Panc1 (cell line): Measurements from ENCODE around the gene C16orf90. TPM values are rescaled to one million over a fixed set of nuclear protein-coding genes. Genes with fewer than 3 reads are reported as not detected.
A peak's percentile ranks its signal among the peaks of the same experiment; 100 is the strongest.

Source experiments
- ATAC-seq: fragments of 200-7000 bp; cut with Tn5 transposase; 2 replicates; pipeline ENCODE4 v1.9.1; 2020; ENCODE audit warnings: mild to moderate bottlenecking, moderate library complexity
- BruUV-seq: library from RNA; stranded (reverse); fragments of 400-500 nt; replicated peaks from 2 replicates; lab custom pipeline; 2021; lab: Mats Ljungman, UMichigan
- CTCF ChIA-PET: fragments of 300-600 bp; sonication (Branson Sonifier 250); formaldehyde crosslinking; loops from one replicate; lab custom pipeline; 2022; ENCODE audit warnings: antibody characterized with exemption; lab: Charles Lee
- POLR2A ChIA-PET: fragments of 300-600 bp; sonication (Branson Sonifier 250); formaldehyde crosslinking; loops from one replicate; lab custom pipeline; 2022; ENCODE audit warnings: antibody characterized with exemption; lab: Charles Lee
- DNase-seq: peaks from one replicate; pipeline ENCODE4 v3.0.0-alpha.2; 2010; ENCODE audit warnings: low read depth, low spot score
- H3K27ac ChIP-seq: 2 replicates; pipeline ENCODE4 v1.5.1; 2011; ENCODE audit warnings: mild to moderate bottlenecking, low read length, inconsistent platforms
- H3K27me3 ChIP-seq: fragments of 200-500 bp; sonication (Bioruptor generic); 2 replicates; pipeline ENCODE4 v1.6.0; 2014; ENCODE audit warnings: low read length, inconsistent platforms; ENCODE audit not compliant: control insufficient read depth, insufficient read depth
- H3K36me3 ChIP-seq: fragments of 200-500 bp; sonication (Bioruptor generic); 2 replicates; pipeline ENCODE4 v1.5.1; 2014; ENCODE audit warnings: inconsistent platforms, mild to moderate bottlenecking, low read length, moderate library complexity; ENCODE audit not compliant: control insufficient read depth, insufficient read depth
- H3K4me1 ChIP-seq: 2 replicates; pipeline ENCODE4 v1.5.1; 2011; ENCODE audit warnings: inconsistent platforms, mild to moderate bottlenecking, low read length, moderate library complexity; ENCODE audit not compliant: control insufficient read depth, insufficient read depth
- H3K4me3 ChIP-seq, 2 experiments: 2 replicates each; pipeline ENCODE4 v1.5.1; 2011 to 2012; ENCODE audit warnings: low read depth in 2 of 2, low read length in 2 of 2, mild to moderate bottlenecking in 2 of 2, inconsistent platforms in 1 of 2, moderate library complexity in 1 of 2
- H3K9me3 ChIP-seq: fragments of 200-500 bp; sonication (Bioruptor generic); 2 replicates; pipeline ENCODE4 v1.5.1; 2014; ENCODE audit warnings: low read depth, mild to moderate bottlenecking, inconsistent platforms, low read length, moderate library complexity; ENCODE audit not compliant: control insufficient read depth, insufficient read depth
- CTCF ChIP-seq: fragments of 450-650 bp; IDR thresholded peaks from 2 replicates; pipeline ENCODE4 v1.5.1; 2017; ENCODE audit warnings: mild to moderate bottlenecking
- POLR2AphosphoS5 ChIP-seq: IDR thresholded peaks from 2 replicates; pipeline ENCODE4 v1.6.1; 2012; ENCODE audit warnings: mild to moderate bottlenecking, low read depth, low read length, moderate library complexity
- REST ChIP-seq, 2 experiments: IDR thresholded peaks; 2 replicates each; pipeline ENCODE4 v1.6.1; 2011 to 2012; ENCODE audit warnings: low read depth in 2 of 2, control low read depth in 1 of 2, low read length in 1 of 2, mild to moderate bottlenecking in 1 of 2, moderate library complexity in 1 of 2; ENCODE audit not compliant: insufficient read depth in 1 of 2
- SIN3A ChIP-seq: IDR thresholded peaks from 2 replicates; pipeline ENCODE4 v1.6.1; 2012; ENCODE audit warnings: low read depth, mild to moderate bottlenecking, low read length, moderate library complexity, borderline replicate concordance; ENCODE audit not compliant: insufficient read depth
- TCF7L2 ChIP-seq: IDR thresholded peaks from 2 replicates; pipeline ENCODE4 v1.6.1; 2011; ENCODE audit warnings: mild to moderate bottlenecking, low read depth, low read length, inconsistent platforms
- in situ Hi-C: cut with HindIII; loops from 2 replicates; pipeline ENCODE4 v1.10.0; 2016; ENCODE audit warnings: low sequenced_read_pairs, low pct_unique_long_range_greater_than_20kb
- intact Hi-C: fragments of 100-400 bp; cut with micrococcal nuclease; formaldehyde crosslinking; loops from one replicate; pipeline ENCODE4 v1.10.0; 2022; ENCODE audit not compliant: unreplicated experiment
- total RNA-seq: library from RNA; stranded (reverse); gene quantifications from one replicate; pipeline ENCODE4 v1.2.1, GENCODE V29; 2021; ENCODE audit not compliant: unreplicated experiment

The C16orf90 gene
- total RNA-seq, 1 experiment from 2014 or later = not detected

- ChIA-PET POLR2A (interaction anchor here (0.6 kb wide), 1 partner anchor 108 kb away, joined by 8 read pairs; no protein-coding TSS in a partner anchor), CTCF (interaction anchor here (0.6 kb wide), 3 partner anchors 8 to 660 kb away, joined by 3 to 13 read pairs (median 9); no protein-coding TSS in a partner anchor)
- BruUV-seq = no TSS peak
- intact Hi-C loops (no loop called here), in situ Hi-C loops (no loop called here)
- H3K27me3 ChIP-seq = no peaks in the 10 kb centered on the region
- H3K9me3 ChIP-seq = no peaks in the 10 kb centered on the region
- DNase-seq (no peak), ATAC-seq (no peak)
- H3K4me3 ChIP-seq = no peak overlapping the region
- H3K4me1 ChIP-seq = peaks cover 45% of the 10 kb centered on the region
- H3K36me3 ChIP-seq = peaks cover 2% of the 10 kb centered on the region; the same call in 1 of the 2 replicates
- TF ChIP-seq REST (IDR thresholded peaks at IDR 0.05; ENCODE audit: insufficient read depth in 1 of 2, low read depth in 2 of 2, low read length in 1 of 2) = no peak
- no peak for TF ChIP-seq CTCF
- no peak for TF ChIP-seq SIN3A
- no peak for TF ChIP-seq POLR2AphosphoS5
- TF ChIP-seq TCF7L2 = no peak
- H3K27ac ChIP-seq = no peak overlapping the region
These were observed 34.7 kb downstream of the C16orf90 start for GRCh38 chr16:3460585-3460984.

- no TSS peak for BruUV-seq
- Histone ChIP-seq H3K27ac (no peak overlapping the region), H3K4me1 (peaks cover 45% of the 10 kb centered on the region), H3K27me3 (no peaks in the 10 kb centered on the region), H3K4me3 (peak overlapping the region in 1 of 2 experiments; percentile 0; a peak in 1 of 4 replicates), H3K36me3 (peaks cover 2% of the 10 kb centered on the region; the same call in 1 of the 2 replicates), H3K9me3 (no peaks in the 10 kb centered on the region)
- no peak for TF ChIP-seq POLR2AphosphoS5
- no peak for TF ChIP-seq REST (IDR thresholded peaks at IDR 0.05; ENCODE audit: insufficient read depth in 1 of 2, low read depth in 2 of 2, low read length in 1 of 2)
- TF ChIP-seq SIN3A = no peak
- TF ChIP-seq TCF7L2 = no peak
- no peak for TF ChIP-seq CTCF
- ChIA-PET POLR2A (interaction anchor here (0.6 kb wide), 1 partner anchor 107 kb away, joined by 8 read pairs; no protein-coding TSS in a partner anchor), CTCF (interaction anchor here (0.6 kb wide), 1 partner anchor 9 kb away, joined by 3 read pairs; no protein-coding TSS in a partner anchor)
- in situ Hi-C loops (no loop called here), intact Hi-C loops (no loop called here)
- DNase-seq = no peak
- ATAC-seq = no peak
These were observed 35.2 kb downstream of the C16orf90 start for GRCh38 chr16:3460121-3460520.
